Fibroblast of peridontal ligament (primary cell): ENCODE measurements around the gene ITGB6.

Experiments used
- DNase-seq: peaks from one replicate; pipeline ENCODE4 v3.0.0-alpha.2; 2010; ENCODE audit errors: extremely low read depth

The ITGB6 gene, protein sequence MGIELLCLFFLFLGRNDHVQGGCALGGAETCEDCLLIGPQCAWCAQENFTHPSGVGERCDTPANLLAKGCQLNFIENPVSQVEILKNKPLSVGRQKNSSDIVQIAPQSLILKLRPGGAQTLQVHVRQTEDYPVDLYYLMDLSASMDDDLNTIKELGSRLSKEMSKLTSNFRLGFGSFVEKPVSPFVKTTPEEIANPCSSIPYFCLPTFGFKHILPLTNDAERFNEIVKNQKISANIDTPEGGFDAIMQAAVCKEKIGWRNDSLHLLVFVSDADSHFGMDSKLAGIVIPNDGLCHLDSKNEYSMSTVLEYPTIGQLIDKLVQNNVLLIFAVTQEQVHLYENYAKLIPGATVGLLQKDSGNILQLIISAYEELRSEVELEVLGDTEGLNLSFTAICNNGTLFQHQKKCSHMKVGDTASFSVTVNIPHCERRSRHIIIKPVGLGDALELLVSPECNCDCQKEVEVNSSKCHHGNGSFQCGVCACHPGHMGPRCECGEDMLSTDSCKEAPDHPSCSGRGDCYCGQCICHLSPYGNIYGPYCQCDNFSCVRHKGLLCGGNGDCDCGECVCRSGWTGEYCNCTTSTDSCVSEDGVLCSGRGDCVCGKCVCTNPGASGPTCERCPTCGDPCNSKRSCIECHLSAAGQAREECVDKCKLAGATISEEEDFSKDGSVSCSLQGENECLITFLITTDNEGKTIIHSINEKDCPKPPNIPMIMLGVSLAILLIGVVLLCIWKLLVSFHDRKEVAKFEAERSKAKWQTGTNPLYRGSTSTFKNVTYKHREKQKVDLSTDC

DNA sequence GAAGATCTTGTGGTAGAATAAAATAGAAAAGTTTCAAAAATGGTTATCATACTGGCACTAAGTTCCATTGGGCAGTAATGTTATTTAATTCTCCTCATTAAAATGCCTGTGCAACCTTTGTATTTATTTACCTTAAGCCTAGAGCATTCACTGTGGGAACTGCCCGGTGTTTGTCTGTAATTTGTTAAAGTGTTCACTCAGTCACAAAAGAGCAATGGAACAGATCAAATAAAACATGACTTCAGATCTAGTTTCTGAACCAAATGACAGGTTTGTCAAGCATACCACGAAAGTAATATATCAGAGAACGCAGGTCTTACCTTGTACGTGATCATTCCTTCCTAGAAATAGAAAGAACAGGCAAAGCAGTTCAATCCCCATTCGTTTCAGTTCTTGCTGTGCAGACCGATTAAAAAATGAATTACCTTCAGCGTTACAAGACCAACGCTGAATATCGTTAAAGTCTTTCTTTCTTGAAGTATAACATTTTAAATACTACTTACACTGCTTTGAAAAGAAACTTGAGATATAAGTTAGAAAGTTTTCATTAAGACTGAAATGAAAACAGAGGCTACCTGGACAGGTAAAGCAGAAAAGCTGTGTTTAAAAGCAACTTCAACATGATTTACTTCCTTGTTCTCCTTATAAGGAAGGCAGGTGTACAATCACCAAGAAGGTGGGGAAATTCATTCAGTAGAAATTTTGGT, at the start of gene ITGB6:
Gene ITGB6, minus strand, starts transcription at position 590 of the 707 bp plus-strand sequence. Its CDS starts 209 bp downstream, at position 381.
- DNase-seq = no peak

DNA sequence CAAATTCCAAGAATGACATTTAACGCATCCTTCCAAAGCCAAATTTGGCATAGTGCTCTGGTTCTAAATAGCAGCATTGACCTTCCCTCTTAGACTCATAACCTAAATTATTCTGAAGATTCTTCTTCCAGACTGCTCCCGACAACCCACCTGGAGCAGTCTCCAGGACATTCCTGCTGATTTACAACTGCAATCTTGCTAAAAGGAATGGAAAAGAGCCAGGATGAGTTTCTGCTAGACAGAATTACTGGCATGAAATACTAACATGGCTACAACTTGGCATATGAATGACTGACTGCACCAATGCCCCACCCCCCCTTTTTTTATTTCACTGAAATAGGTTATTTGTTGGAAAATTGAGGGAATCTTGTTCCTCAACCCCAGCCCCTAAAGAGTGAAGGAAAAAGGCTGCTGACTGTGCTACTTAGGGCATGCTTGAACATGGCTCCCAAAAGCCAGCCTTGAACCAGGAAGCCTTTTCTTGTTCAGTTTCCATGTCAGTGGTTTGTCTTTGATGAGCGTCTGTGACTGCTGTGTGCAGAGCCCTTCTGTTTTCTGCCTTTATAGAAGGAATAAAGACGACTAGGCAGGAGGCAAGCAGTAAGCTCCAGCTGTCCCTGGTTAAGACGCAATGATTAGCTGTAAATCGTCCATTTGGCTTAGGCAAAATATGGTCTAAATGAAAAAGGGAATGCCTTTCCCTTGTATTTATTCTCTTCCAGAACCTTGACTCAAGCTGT, 47.4 kb upstream of the ITGB6 start:
- DNase-seq = no peak

DNA sequence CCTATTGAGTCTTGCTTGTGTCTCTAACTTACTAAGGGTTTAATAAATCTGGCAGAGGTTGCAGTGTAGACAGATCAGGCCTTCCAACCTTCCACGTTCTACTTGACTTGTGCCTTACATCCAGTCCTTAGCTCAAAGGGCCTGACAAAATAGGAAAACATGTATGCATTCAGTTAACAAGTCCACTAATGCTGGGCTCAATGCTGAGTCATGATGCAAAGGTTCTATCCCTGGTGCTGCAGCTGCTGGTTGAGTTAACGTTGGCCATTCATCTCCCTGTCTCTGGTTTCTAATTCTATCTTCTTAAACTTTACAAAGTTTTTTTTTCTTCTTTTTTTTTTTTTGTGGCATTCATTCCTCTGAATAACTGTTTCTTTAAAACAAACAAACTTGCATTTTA, 46.3 kb upstream of the ITGB6 start:
- no peak for DNase-seq

DNA sequence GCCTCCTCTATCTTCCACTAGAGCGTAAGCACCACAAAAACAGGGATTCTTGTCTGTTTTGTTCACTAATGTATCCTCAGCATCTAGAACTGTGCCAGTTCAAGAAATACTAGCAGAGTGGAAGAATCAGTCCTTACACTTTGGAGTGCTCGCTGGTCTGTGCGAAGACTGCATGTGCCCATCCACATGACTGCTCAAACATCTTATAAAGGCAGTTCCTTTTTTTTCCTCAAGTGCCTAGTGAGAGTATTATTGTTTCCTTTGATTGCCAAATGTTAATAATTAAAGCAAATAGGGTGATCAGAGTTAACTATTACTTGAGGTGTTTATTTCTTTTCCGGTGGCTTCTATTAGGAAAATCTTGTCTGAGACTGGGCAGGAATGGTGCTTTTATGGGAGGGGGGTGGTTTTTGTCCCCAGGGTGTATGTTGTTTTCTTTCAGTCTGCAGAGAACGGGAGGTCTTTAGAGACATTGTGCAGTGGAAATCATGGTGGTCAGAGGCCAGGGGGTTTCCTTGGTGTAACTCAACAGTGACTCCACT, 45.6 kb upstream of the ITGB6 start:
- DNase-seq = no peak

DNA sequence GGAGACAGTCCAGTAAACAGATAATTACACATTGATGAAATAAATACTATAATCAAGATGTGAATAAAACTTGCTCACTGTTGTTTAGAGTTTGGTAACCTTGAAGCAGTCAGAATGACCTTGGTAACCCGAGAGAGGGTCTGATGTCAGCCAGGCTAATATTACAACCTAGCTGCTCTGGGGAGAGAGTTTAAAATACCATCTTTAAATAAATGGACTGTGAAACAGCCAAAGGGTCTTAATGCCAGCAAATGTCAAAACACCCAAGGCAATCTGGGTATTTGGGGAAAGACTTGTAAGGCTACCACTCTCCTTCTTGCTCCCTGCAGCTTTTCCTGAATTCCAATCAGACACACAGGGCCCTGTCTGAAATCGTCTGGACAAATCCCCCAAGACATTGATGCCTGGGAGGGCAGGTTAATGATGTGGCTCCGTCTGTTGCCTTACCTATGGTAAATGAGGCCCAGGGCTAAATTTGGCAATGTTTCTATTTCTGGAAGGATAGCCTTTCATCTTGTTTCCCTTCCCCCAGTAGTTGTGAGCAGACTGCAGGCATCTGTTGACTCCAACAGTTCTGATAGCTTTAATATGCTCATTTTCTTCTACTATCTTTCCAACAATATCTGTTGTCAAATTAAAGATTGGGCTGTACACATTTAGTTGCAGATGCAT, 43.0 kb upstream of the ITGB6 start:
- DNase-seq = no peak

DNA sequence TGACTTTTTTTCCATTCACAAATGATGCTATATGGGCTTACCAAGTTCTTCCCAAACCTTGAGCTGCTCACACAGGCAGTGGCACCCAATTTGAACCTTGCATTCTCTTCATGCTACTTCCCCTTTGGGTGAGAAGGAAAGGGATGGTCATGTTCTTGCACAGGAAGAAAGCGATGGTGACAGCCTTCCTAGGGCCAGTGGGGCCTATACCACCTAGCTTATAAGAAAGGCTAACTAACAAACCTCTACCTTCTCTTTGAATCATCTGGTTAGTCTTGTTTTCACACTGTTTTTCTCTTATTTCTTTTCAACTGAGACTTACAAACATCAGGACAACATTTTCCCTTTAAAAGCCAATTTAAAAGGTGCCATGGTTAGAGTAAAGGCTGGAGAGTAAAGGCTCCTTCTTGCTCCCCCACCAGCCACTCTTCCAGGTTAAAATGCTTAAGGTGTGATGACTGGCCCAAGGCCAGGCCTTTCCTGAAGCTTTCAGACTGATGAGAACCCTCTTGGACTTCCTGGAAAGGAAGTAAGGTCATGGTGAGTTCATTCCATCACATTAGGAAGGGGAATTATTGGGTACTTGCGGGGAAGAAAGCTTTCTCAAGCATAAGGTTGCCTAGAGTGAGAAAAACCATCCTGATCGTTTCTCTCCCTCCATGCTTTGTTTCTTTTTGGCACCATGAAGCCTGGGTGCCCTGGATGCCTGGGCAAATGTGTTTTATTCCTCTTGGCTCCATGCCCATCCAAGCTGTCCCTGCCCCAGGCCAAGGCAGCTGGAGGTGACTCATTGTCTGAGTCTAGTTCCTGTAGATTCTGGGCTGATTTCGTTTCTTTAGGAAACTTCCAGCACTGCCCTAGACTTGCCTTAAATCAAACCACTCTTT, 41.4 kb upstream of the ITGB6 start:
- peak; percentile 76 for DNase-seq

DNA sequence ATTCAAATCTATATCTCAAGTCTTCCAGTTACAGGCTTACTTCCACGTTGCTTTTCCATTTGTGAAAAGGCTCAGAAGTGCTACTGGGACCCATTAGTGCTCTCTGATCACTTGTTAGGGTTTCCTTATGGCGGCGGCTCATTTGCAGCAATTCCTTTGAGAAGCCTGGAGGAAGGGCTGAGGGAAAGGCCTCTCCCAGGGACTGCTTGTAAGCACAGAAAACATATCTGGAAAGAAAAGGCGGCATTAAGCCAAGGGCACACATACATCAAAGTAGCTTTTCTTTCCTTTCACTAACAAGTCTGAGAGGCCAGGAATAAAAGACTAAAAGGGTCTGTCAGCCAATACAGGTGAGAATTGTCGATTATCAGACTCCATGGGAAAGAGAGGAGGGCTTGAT, 39.4 kb upstream of the ITGB6 start:
- no peak for DNase-seq

DNA sequence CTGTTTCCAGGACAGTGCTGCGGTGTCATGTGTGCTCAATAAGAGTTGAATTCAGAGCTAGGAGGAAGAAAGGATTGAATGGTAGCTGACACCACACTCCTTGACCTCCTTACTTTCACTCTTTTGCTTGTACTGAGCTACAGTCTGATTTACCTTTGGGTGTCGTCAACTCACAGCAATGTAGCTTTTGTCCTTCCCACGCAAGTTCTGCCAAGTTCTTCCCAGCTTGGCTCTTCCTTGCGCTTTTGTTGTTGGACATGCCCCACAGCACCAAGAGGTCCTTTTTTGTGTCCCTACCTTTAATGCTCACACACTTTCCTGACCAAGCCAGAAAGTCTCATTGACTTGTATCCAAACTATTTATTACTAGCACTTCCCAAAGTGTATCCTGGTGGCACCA, 38.3 kb upstream of the ITGB6 start:
- DNase-seq = no peak

DNA sequence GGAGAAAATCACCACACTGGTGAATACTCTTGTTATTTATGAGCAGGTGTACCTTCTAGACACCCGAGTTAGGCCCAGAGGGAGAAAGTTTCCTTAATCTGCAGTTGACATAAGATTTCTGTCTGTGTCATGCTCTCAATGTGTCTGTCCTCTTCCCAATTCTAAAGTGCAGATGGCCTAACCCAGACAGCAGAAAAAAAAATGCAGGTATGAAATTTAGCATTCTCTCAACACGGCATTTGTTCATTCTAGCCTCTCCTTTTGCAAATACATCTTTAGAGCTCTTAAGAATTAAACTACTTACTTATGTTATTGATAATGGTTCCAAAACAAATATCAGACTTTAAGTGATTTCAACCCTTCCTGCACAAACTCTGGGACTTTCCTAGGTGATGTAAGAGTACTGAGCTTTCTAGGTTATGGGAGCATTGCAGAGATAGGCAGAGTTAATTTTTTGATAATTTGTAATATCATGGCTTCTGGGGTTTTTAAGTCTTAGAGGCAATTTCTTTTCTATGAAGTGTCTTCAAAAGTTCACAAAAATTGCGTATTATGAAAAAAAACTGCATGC, 32.9 kb upstream of the ITGB6 start:
- DNase-seq = no peak

DNA sequence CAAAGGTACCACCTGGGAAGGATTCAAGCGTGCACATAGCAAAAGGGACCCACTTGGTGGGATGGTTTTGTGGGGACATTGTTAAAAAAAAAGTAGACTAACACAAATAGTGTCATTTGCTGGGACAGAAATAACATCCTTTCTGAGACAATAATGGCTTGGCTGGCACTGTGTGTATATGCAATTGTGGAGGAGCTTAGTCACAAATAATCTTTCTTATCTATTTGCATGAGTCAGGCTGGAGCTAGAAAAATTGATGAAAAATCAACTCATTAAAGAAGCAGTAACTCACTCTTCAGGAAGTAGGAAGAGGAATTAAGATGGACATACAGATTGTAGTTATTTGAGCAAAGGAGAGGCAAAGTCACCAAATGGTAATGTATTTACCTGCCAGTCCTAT, 29.5 kb upstream of the ITGB6 start:
- no peak for DNase-seq

DNA sequence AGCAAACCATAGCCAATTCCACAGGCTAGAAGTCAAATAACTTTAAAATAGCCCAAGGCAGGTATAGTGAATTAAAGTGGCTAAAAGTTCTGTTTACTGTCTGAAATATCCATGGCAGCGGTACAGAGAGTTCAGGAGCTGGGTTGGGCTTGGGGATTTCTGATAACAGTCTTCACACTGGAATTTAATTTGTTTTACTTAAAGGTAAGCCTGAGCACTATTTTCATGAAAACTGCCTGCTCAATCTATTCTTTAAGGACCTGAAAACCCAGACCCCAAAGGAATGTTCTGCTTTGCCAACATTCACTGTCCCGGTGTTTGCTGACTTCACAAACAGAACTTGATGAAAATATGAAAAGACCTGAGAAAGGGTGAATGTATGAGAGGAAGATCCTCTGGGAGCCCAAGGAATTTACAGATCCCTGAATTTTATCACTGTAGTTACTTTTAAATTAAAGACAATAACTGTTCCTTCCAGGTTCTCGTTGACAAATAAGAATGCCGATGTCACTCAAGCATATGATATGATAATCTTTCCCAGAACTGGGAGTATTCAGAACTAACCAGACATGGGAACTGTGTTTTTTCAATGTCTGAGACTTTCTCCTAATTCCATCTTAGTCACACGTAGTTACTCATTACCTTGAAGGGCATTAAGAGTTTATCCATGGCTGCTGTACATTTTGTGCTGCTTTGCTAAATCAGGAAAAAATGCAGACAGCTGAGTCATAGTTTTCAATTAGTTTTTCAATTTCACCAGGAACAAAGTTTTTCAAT, 28.3 kb upstream of the ITGB6 start:
- peak; percentile 78 for DNase-seq

DNA sequence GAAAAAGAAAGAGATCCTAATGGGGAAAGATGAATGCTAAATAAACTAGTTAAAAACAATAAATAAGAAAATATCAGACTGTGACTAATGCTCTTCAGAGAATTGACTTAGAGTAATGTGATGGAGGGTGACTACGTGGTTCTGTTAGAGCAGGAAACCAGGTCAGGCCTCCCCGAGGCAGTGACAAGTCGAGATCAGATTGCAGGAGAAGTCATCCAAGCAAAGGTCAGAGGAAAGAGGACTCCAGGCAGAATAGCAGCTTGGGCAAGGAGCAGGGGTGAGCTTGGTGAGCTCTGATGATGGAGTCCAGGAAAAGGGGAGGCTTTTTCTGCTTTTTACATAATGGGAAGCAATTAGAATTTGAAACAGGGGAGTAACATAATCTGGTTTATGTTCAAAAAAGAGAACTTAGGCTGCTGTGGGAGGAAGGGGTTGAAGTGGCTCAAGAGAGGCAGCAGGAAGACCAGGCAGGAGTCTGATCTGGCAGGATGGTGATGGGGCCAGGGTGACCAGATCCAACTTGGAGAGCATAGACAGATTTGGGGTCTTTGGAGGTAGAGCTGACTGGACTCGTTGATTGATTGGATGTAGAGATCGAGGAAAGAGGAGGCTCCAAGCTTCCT, 27.3 kb upstream of the ITGB6 start:
- no peak for DNase-seq

DNA sequence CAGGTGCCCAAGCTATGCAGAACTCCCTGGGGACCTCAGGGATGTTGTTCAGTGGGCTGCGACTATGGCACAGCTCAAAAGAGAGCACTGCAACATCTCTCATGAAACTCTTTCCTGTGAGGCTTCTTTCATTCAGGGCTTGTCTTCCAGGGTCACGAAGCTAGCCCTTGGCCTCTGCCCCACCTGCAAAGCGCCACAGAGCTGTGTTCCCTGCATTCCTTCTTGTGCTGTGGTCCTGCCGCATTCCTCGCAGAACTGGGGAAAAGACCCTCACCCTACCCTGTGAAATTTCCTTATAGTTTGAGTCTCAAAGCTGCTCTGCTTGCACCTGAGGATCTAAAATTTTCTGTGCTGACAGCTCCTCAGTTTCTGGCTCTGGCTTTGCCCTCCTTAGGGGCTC, 26.3 kb upstream of the ITGB6 start:
- no peak for DNase-seq

DNA sequence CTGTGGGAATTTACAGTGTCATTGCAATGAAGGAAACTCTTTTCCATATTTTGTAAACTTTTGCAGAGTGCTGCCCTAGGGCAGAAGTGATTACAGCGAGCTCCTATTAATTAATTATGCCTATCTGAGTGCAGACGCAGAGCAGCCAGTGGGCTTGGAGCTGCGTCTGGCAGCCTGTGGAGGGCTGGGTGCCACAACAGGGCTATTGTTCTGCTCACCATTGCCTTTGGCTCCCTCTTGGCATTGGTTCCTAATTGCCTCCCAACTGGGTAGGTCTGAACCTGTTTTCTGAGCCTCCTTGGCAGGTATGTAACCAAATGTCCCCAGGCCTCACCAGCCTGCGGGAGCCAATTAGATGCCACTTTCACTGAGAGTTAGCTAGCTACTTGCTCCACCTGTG, 25.6 kb upstream of the ITGB6 start:
- DNase-seq = no peak

DNA sequence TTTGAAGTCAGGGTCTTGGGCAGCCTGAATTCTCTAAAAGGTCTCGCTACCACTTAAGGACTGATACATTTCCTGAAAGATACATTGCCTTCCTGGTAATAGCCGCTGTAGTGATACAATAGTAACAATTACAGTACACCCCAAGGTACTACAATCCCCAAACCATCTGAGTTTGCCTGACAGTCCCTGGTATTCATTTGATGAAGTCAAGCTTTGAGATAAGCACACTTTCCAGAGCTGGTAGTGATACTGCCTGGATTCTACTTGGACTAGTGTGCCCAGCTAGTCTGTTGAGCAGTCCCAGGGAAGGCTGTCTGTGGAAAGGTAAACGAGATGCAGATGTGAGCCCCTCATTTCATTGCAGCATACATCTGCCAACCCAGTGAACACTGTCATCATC, 24.4 kb upstream of the ITGB6 start:
- no peak for DNase-seq

DNA sequence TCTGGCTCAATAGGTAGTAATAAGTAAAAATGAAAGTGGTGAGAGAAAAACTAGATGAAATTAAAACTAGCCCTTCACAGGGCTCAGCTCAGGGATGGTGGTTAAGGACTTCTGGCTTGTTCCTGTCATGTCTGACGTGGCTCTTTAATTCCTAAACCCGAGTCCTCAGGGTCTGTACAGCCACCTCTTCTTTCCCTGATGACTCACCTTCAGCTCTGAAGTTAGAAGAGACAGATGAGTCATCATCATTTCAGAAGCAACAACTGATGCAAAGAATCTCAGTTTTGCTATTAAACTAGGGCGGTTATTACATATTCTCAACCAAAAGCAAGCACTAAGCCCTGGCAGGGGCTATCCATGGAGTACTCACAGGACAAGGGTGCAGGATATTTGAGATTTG, 24.0 kb upstream of the ITGB6 start:
- peak; percentile 91 for DNase-seq

DNA sequence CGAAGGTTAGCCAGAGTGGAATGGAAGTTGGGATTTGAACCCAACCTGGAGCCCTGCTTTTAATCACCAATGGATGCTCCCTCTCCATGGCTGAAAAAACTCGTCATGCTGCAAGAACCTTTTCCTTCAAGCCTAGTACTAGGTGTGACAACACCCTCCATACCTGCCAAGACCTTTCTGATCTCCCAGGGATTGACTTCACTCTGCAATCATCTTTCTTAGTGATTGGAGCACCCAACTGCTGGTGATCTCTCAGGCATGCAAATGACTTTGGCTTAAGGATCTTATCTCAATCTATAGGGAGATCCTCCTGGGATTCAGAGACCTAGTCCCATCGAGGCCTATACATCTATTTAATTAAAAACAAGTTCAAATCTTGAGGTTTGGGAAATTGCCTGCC, 23.5 kb upstream of the ITGB6 start:
- no peak for DNase-seq

DNA sequence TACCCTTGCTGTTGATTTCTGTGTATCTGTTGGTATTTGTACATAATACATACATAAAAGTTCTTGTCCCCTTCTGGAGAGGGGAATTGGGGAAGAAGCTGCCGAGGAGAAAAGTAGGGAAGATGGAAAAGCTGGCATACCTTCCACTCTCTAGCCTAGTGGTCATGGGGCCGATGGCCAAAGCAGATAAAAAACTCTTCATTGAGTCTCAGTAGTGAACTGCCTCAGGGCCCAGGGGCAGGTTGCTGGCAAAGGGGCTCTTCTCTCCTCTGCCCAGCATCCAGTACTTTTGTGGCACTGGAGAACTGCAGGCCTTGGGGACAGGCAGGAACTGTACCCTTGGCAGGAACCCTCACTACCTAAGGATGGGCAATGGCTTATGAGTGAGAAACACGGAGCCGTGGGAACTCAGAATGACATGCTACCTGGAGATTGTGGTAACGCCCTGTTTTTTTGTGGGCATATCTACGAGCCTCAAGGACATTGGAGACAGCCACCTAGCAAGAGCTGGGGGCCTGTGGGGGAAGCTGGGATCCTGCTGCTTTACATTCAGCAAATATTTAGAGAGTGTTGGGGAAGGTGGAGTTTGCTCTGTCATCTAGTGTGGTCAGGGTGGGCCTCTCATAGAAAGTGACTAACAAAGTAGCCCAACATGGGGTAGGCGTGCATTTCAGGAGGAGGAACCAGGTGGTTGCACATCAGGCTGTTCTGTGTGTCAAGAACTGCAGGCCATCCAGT, 22.6 kb upstream of the ITGB6 start:
- DNase-seq = no peak
